Activated naive CD4-positive, alpha-beta T cell treated with anti-CD3 and anti-CD28 coated beads, Interleukin-2, amount 10 ng/mL, durations not matched to agents 7 days and 5 days (primary cell): ENCODE data around the gene RPS6KB1.
"Not testable (repeated sequence)": the region's sequence is repeated elsewhere in the genome, so short reads cannot be mapped to it uniquely, and the experiment has no call there.

Experiments
- CTCF ChIA-PET: fragments of 350-600 bp; sonication (Branson Sonifier 250); formaldehyde crosslinking; loops from one replicate; lab custom pipeline; 2021; ENCODE audit warnings: antibody characterized with exemption; lab: Charles Lee
- DNase-seq: peaks from one replicate; pipeline ENCODE4 v3.0.0-alpha.2; 2020
- H3K27ac Mint-ChIP-seq: one replicate; pipeline ENCODE4 v1.8.0; 2021; ENCODE audit warnings: mild to moderate bottlenecking, moderate library complexity, mixed read lengths
- H3K27me3 Mint-ChIP-seq: one replicate; pipeline ENCODE4 v1.8.0; 2021; ENCODE audit warnings: mild to moderate bottlenecking, mixed read lengths
- H3K36me3 Mint-ChIP-seq: one replicate; pipeline ENCODE4 v1.8.0; 2021; ENCODE audit warnings: mixed read lengths
- H3K4me1 Mint-ChIP-seq: one replicate; pipeline ENCODE4 v1.8.0; 2021; ENCODE audit warnings: mixed read lengths
- H3K4me3 Mint-ChIP-seq: one replicate; pipeline ENCODE4 v1.8.0; 2021; ENCODE audit warnings: mild to moderate bottlenecking, moderate library complexity, mixed read lengths
- H3K9me3 Mint-ChIP-seq: one replicate; pipeline ENCODE4 v1.8.0; 2021; ENCODE audit warnings: mixed read lengths

RPS6KB1 gene

DNA sequence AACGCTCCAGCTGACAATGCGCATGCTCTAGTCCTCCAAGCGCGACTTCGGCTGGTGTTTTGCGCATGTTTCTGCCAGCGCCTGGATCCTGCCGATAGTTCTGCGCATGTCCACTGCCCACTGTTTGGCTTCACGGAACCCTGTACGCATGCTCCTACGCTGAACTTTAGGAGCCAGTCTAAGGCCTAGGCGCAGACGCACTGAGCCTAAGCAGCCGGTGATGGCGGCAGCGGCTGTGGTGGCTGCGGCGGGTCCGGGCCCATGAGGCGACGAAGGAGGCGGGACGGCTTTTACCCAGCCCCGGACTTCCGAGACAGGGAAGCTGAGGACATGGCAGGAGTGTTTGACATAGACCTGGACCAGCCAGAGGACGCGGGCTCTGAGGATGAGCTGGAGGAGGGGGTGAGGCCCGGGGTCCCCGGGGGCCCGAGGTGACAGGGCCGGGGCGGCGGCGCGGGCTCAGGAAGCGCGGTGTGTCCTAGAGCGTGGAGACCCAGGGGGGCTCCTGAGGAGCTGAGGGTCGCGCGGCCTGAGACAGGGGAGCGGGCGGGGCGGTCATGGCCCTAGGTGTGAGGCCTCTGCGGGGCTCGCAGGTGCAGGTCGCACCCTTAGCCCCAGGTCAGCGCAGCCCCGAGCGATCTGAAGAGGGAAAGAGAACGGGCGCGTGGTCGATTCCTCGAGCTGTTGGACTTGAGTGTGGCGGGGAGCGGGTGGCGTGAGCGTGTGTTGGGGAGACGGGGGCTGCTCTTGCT is at the start of gene RPS6KB1, which contains the start of gene TUBD1:
RPS6KB1 (plus strand) TSS at position 198 of the 752 bp plus-strand sequence; CDS start at position 262, 64 bp downstream.
TUBD1 (minus strand) TSS at position 20 of the 752 bp plus-strand sequence. CDS start 1,941 bp downstream, outside the sequence.
- CTCF ChIA-PET, result interaction anchor here (0.8 to 1.0 kb wide), 3 partner anchors 19 to 141 kb away, joined by 3 read pairs; no protein-coding TSS in a partner anchor
- H3K27me3 Mint-ChIP-seq, result peaks cover 3% of the 10 kb centered on the region
- H3K9me3 Mint-ChIP-seq, result no peaks in the 10 kb centered on the region
- H3K27ac Mint-ChIP-seq, result peak within 1 kb of the TSS; percentile 98
- peaks cover 23% of the 10 kb centered on the region for H3K36me3 Mint-ChIP-seq
- peak within 1 kb of the TSS; percentile 99 for H3K4me3 Mint-ChIP-seq
- peak; percentile 98 for DNase-seq
- H3K4me1 Mint-ChIP-seq, result peaks cover 57% of the 10 kb centered on the region

DNA sequence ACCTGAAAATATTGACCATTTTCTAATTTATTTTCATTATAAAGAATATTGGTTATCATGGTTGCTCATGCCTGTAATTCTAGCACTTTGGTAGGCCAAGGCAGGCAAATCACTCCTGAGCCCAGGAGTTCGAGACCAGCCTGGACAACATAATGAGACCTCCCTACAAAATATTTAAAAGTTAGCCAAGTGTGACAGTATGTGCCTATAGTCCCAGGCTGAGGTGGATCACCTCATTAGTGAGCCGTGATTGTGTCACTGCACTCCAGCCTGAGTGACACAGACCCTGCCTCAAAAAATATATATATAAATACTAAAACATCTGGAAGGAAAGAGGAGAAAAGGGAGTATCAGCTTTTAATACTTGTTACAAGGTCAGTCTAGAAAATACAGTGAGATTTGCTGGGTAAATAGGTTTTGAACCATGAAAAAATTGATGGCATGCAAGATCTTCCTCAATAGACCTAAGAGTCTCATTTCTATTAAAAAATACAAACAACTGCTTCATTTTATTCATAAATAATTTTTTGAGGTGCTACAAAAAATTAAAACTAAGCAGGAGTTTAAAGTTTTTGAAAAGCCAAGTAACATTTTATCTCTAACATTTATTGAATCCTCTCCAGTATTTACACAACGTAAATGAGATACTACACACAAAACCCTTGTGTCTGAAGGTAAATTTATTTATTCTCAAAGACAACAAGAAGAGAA is 47.9 kb upstream of the RPS6KB1 start:
- Mint-ChIP-seq H3K36me3 (peaks cover 34% of the 10 kb centered on the region), H3K27ac (peak overlapping the region; percentile 78), H3K4me3 (peak overlapping the region; percentile 10), H3K27me3 (no peaks in the 10 kb centered on the region), H3K4me1 (peaks cover 78% of the 10 kb centered on the region), H3K9me3 (no peaks in the 10 kb centered on the region)
- CTCF ChIA-PET, result interaction anchor here (0.6 to 10.2 kb wide), 2 partner anchors 37 to 92 kb away, joined by 3 to 81 read pairs; no protein-coding TSS in a partner anchor
- DNase-seq, result no peak

DNA sequence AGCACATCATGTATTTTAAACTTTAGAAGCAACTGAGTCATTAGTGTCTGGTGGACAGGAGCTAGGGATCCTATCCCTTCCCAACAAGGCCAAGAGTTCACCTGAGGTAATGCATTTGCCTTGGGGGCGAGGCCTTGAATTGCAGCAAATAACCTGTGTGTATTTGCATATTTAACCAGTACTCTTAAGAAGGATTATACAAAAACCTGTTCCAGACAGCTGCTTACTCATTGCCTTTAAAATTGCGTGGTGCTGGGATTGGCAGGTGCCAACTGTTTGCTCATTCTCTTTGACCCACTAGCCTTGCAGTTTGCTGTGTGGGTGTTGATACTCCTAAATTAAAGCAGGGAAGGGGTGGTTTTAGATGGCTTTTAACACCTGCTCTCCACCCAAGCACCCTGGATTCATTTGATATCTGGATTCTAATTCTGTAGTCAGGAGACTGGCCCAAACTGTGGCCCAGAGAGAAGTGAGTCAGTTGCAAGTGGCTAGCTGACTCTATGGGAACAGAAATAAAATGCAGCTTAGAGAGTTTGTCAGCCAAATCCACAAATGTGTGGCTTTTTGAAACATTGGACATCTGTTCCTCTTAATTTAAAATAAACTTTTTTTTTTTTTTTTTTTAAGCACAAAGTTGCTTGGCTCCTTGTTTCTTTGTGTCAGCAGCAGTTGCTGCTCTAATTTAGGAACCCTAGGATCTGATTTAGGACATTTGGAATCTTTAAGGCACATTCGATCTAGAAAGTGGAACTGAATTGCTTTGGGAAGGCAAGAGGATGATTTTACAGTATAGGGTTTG is 47.1 kb upstream of the RPS6KB1 start:
- H3K4me3 Mint-ChIP-seq, result peak overlapping the region; percentile 10
- H3K4me1 Mint-ChIP-seq, result peaks cover 80% of the 10 kb centered on the region
- DNase-seq, result no peak
- no peaks in the 10 kb centered on the region for H3K9me3 Mint-ChIP-seq
- no peaks in the 10 kb centered on the region for H3K27me3 Mint-ChIP-seq
- H3K27ac Mint-ChIP-seq, result peak overlapping the region; percentile 78
- CTCF ChIA-PET, result interaction anchor here (0.6 to 10.2 kb wide), 3 partner anchors 19 to 93 kb away, joined by 3 to 81 read pairs (median 3); no protein-coding TSS in a partner anchor
- peaks cover 26% of the 10 kb centered on the region for H3K36me3 Mint-ChIP-seq

DNA sequence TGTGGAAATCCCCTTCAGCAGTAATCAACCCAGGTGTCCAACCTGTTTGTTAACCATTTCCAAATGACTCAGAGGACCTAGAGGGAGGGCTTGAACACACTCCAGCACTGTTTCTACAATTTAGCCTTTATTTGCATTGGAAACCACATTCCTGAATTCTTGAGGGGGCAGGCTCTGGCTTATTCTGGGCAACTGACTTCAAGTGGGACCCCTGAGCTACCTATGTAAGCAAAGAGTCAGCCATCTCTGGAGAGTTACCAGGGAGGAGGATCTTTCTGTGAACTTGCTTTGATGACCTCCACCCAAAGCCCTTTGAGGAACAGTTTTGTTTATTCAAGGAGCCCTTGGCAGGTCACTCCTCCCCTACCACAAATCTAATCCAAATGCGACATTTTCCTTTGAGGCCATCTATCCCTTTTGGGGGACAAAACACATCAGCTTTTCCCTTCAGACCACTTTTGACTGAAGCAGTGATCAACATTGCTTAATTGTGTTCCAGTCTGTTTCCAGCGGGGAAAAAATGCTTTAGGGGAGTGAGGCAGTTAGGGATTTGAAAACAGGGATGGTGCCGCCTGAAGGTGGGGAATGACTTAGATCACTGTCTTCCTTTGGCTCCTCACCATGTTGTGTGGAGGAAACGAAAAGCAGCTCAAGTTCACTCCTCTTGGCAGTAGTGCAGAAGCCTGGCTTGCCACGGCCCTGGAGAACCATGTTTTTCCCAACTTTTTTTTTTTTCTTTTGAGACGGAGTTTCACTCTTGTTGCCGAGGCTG is 46.3 kb upstream of the RPS6KB1 start:
- no peak for DNase-seq
- Mint-ChIP-seq H3K27ac (peak overlapping the region; percentile 78), H3K36me3 (peaks cover 18% of the 10 kb centered on the region), H3K4me3 (peak overlapping the region; percentile 3), H3K9me3 (no peaks in the 10 kb centered on the region), H3K27me3 (no peaks in the 10 kb centered on the region), H3K4me1 (peaks cover 80% of the 10 kb centered on the region)
- CTCF ChIA-PET, result interaction anchor here (1.0 to 10.2 kb wide), 2 partner anchors 62 to 94 kb away, joined by 3 to 81 read pairs; no protein-coding TSS in a partner anchor

DNA sequence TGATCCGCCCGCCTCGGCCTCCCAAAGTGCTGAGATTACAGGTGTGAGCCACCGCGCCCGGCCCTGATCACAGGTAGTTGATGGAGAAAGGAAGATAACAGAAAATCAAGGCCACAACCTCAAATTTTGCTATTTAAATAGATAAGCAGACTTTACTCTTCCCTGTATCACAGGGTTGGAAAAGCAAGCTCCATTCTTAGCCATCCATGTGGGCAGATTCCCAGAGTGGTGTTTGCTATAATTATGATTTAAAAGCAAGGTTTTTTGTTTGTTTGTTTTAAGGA is 44.6 kb upstream of the RPS6KB1 start:
- no peak for DNase-seq
- Mint-ChIP-seq H3K36me3 (peaks cover 6% of the 10 kb centered on the region), H3K27me3 (no peaks in the 10 kb centered on the region), H3K9me3 (no peaks in the 10 kb centered on the region), H3K4me3 (no peak overlapping the region), H3K27ac (peak overlapping the region; percentile 80), H3K4me1 (peaks cover 82% of the 10 kb centered on the region)
- CTCF ChIA-PET, result interaction anchor here (0.6 to 10.2 kb wide), 6 partner anchors 11 to 226 kb away, joined by 3 to 81 read pairs (median 7); no protein-coding TSS in a partner anchor

DNA sequence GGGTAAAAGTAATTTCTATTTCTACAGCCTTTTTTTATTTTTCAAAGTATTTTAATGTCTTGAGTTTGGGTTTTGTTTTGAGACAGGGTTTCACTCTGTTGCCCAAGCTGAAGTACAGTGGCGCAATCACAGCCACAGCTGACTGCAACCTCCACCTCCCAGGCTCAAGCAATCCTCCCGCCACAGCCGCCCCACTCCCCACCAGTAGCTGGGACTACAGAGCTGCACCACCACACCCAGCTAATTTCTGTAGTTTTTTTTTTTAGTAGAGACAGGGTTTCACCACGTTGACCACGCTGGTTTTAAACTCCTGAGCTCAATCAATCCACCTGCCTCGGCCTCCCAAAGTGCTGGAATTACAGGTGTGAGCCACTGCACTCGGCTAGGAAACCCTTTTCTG is 44.1 kb upstream of the RPS6KB1 start:
- DNase-seq, result peak; percentile 64
- peaks cover 82% of the 10 kb centered on the region for H3K4me1 Mint-ChIP-seq
- H3K27me3 Mint-ChIP-seq, result no peaks in the 10 kb centered on the region
- H3K36me3 Mint-ChIP-seq, result peaks cover 5% of the 10 kb centered on the region
- peak overlapping the region; percentile 80 for H3K27ac Mint-ChIP-seq
- no peaks in the 10 kb centered on the region for H3K9me3 Mint-ChIP-seq
- H3K4me3 Mint-ChIP-seq, result no peak overlapping the region
- CTCF ChIA-PET, result interaction anchor here (0.6 to 10.2 kb wide), 7 partner anchors 10 to 226 kb away, joined by 3 to 81 read pairs (median 7); no protein-coding TSS in a partner anchor

DNA sequence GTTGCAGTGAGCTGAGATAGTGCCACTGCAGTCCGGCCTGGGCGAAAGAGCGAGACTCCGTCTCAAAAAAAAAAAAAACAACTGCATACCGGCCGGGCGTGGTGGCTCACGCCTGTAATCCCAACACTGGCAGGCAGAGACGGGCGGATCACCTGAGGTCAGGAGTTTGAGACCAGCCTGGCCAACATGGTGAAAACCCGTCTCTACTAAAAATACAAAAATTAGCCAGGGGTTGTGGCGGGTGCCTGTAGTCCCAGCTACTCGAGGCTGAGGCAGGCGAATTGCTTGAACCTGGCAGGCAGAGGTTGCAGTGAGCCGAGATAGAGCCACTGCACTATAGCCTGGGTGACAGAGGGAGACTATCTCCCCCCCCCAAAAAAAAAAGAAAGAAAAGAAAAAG is 42.6 kb upstream of the RPS6KB1 start:
- CTCF ChIA-PET, result interaction anchor here (0.6 to 10.2 kb wide), 4 partner anchors 9 to 103 kb away, joined by 5 to 81 read pairs (median 11); no protein-coding TSS in a partner anchor
- not testable (repeated sequence) for H3K27ac Mint-ChIP-seq, H3K27me3 Mint-ChIP-seq, DNase-seq, H3K36me3 Mint-ChIP-seq, H3K4me3 Mint-ChIP-seq, H3K9me3 Mint-ChIP-seq
- peaks cover 69% of the 10 kb centered on the region for H3K4me1 Mint-ChIP-seq

DNA sequence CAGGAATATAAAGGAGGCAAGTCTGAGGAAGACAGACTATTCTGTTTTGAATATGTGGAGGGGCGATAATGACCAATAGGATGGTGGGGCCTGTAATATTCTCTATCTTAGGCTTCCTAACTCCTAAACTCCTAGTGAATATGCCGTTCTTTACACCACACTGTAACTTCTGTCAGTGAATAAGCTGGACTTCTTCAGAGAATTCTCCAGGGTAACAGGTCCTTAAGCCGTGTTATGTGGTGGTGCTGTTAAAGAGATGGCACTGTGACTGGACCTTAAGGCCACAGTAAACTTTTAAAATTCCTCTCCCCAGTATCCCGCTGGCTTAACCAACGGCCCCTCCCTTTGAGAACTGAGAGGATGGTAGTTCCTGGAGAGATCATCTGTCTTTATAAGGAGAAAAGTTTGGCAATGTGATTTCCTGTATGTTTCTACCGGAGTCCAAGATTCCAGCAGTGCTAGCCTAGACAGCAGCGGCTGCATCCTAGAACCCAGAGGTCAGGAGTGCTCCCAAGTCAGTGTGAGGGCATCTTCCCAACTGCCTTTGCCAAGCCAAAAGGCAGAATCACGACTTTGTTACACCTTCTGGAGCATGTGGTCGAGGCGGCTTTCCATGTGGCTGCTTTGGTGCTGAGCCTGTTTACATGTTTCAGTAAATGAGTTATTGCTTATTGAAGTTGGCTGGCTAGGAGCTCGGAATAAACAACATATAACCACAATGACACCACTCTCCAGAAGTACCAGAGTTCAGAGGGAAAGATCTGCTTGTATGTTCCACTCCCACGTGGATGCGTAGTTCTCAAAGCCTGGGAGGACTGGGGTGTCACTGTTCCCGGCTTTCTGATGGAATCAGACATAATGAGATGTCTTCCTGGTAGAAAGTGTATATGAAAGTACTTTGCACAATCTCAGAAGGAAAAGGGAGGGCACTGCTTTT is 41.2 kb upstream of the RPS6KB1 start:
- no peak overlapping the region for H3K4me3 Mint-ChIP-seq
- H3K27me3 Mint-ChIP-seq, result no peaks in the 10 kb centered on the region
- peaks cover 59% of the 10 kb centered on the region for H3K4me1 Mint-ChIP-seq
- CTCF ChIA-PET, result interaction anchor here (10.2 kb wide), 1 partner anchor 99 kb away, joined by 81 read pairs; no protein-coding TSS in a partner anchor
- H3K27ac Mint-ChIP-seq, result peak overlapping the region; percentile 80
- H3K36me3 Mint-ChIP-seq, result peaks cover 5% of the 10 kb centered on the region
- H3K9me3 Mint-ChIP-seq, result no peaks in the 10 kb centered on the region
- no peak for DNase-seq

DNA sequence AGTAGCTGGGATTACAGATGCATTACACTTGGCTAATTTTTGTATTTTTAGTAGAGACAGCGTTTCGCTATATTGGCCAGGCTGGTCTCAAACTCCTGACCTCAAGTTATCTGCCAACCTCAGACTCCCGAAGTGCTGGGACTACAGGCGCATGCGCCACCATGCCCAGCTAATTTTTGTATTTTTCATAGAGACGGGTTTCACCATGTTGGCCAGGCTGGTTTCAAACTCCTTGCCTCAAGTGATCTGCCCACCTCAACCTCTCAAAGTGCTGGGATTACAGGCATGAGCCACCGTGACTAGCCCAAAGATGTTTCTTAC is 40.1 kb upstream of the RPS6KB1 start:
- H3K27ac Mint-ChIP-seq, result peak overlapping the region; percentile 80
- H3K9me3 Mint-ChIP-seq, DNase-seq, H3K36me3 Mint-ChIP-seq, H3K4me3 Mint-ChIP-seq, H3K27me3 Mint-ChIP-seq: not testable (repeated sequence)
- H3K4me1 Mint-ChIP-seq, result peaks cover 55% of the 10 kb centered on the region
- CTCF ChIA-PET, result interaction anchor here (1.0 to 10.2 kb wide), 9 partner anchors 25 to 107 kb away, joined by 3 to 81 read pairs (median 5); partner anchors contain the start of genes RPS6KB1 and TUBD1

DNA sequence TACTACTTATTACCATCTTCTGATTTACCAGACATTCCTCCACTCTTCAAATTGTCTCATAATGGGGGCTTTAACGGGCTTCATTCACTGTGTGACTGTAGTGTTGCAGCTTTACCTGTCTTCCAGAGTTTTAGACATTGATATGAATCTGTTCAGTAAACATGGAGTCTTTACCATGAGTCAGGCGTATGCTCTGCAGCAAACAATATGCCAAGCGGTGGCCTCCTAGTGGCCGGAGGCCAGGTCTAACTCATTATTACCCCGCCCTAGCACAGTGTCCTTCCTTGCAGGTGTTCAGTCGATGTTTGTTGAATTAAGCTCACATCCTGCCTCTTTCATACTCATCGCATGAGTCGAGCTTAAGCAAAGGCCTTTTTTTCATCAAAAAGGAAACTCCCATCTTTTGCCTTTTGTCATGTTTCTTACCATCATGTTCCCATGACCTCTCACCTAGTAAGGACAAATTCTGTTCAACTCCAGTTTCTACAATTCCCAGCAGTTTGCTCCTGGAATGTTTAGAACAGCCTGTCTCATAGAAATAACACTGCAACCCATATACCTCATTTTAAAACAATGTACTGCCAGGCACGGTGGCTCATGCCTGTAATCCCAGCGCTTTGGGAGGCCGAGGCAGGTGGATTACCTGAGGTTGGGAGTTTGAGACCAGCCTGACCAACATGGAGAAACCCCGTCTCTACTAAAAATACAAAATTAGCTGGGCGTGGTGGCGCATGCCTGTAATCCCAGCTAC is 39.6 kb upstream of the RPS6KB1 start:
- CTCF ChIA-PET, result interaction anchor here (0.9 to 10.2 kb wide), 12 partner anchors 26 to 108 kb away, joined by 3 to 81 read pairs (median 4); partner anchors contain the start of genes RPS6KB1 and TUBD1
- peaks cover 6% of the 10 kb centered on the region for H3K36me3 Mint-ChIP-seq
- DNase-seq, result peak; percentile 77
- H3K27me3 Mint-ChIP-seq, result no peaks in the 10 kb centered on the region
- peak overlapping the region; percentile 80 for H3K27ac Mint-ChIP-seq
- H3K4me3 Mint-ChIP-seq, result no peak overlapping the region
- H3K4me1 Mint-ChIP-seq, result peaks cover 53% of the 10 kb centered on the region
- H3K9me3 Mint-ChIP-seq, result no peaks in the 10 kb centered on the region

DNA sequence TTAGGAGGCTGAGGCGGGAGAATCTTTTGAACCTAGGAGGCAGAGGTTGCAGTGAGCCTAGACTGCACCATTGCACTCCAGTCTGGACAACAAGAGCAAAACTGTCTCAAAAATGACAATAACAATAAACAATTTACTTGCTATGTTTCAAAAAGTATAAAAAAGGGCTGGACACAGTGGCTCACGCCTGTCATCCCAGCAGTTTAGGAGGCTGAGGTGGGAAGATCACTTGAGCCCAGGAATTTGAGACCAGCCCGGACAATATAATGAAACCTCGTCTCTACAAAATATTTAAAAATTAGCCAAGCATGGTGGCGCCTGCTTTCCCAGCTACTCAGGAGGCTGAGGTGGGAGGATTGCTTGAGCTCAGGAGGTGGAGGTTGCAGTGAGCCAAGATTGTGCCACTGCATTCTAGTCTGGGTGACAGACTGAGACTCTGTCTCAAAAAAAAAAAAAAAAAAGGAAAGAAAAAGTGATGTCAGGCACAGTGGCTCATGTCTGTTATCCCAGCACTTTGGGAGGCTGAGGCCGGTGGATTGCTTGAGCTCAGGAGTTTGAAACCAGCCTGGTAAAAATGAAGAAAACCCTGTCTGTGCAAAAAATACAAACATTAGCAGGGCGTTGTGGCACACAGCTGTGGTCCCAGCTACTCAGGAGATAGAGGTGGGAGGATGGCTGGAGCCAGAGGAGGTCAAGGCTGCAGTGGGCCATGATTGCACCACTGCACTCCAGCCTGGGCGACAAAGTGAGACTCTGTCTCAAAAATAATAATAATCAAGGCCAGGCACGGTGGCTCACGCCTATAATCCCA is 38.8 kb upstream of the RPS6KB1 start:
- H3K27ac Mint-ChIP-seq, H3K36me3 Mint-ChIP-seq, H3K4me3 Mint-ChIP-seq, H3K27me3 Mint-ChIP-seq, DNase-seq, H3K9me3 Mint-ChIP-seq: not testable (repeated sequence)
- H3K4me1 Mint-ChIP-seq, result peaks cover 51% of the 10 kb centered on the region
- CTCF ChIA-PET, result interaction anchor here (0.6 to 10.2 kb wide), 13 partner anchors 27 to 109 kb away, joined by 3 to 81 read pairs (median 4); partner anchors contain the start of genes RPS6KB1 and TUBD1
